Peyer's patch (tissue), 4 donors: ENCODE measurements around the gene CAMK2B. TPM values are rescaled to one million over a fixed set of nuclear protein-coding genes. Genes with fewer than 3 reads are reported as not detected.

Source experiments
- DNase-seq, 3 donors: peaks; one replicate each; pipeline ENCODE4 v3.0.0-alpha.2; 2017 to 2019
- H3K27ac ChIP-seq, 4 donors: fragments of 200-600 bp; sonication (generic); one replicate each; pipeline ENCODE4 v1.5.1; 2016 to 2019
- H3K27me3 ChIP-seq, 2 donors: fragments of 200-600 bp; sonication (generic); one replicate each; pipeline ENCODE4 v1.5.1; 2019
- H3K36me3 ChIP-seq, 3 donors: fragments of 200-600 bp; sonication (generic); one replicate each; pipeline ENCODE4 v1.5.1; 2016 to 2019
- H3K4me1 ChIP-seq, 4 donors: fragments of 200-600 bp; sonication (generic); one replicate each; pipeline ENCODE4 v1.5.1; 2016 to 2019
- H3K4me3 ChIP-seq, 4 donors: fragments of 200-600 bp; sonication (generic); 1 replicate in 3 of 4; 2 replicates in 1 of 4; pipeline ENCODE4 v1.5.1; 2016 to 2019; ENCODE audit warnings: mild to moderate bottlenecking in 1 of 4
- H3K9me3 ChIP-seq, 4 donors: fragments of 200-600 bp; sonication (generic); one replicate each; pipeline ENCODE4 v1.5.1; 2016 to 2019; ENCODE audit warnings: mild to moderate bottlenecking in 1 of 4
- CTCF ChIP-seq, 6 experiments: fragments of 450-650 bp in 4 of 6; fragments of 200-600 bp in 2 of 6; sonication (generic) in 1 of 6; IDR thresholded peaks; one replicate each; pipeline ENCODE4 v1.5.1; 2017 to 2019; ENCODE audit warnings: antibody characterized with exemption in 6 of 6, mild to moderate bottlenecking in 3 of 6, moderate library complexity in 1 of 6
- POLR2A ChIP-seq, 2 donors: fragments of 450-650 bp; IDR thresholded peaks; one replicate each; pipeline ENCODE4 v1.5.1; 2017; ENCODE audit warnings: antibody characterized with exemption in 2 of 2, mild to moderate bottlenecking in 2 of 2, moderate library complexity in 2 of 2
- total RNA-seq, 4 donors: library from RNA; depleted of rRNA; stranded (reverse); fragments of >200 nt; gene quantifications; one replicate each; pipeline ENCODE4 v1.1.0, GENCODE V29; 2016

CAMK2B gene
- total RNA-seq, 4 donors from 2014 or later: 0.67 to 3.9 (median 2.2) TPM

GRCh38 chr7:44259547-44260457 lies 65.6 kb downstream of the CAMK2B start:
- Histone ChIP-seq H3K27me3 (no peaks in the 10 kb centered on the region), H3K27ac (peak overlapping the region in 2 of 4 donors; percentile 32 to 72), H3K9me3 (no peaks in the 10 kb centered on the region), H3K36me3 (no peaks in the 10 kb centered on the region), H3K4me3 (no peak overlapping the region), H3K4me1 (peaks cover 0 to 18% (median 11%) of the 10 kb centered on the region in 4 donors)
- peak in 1 of 3 donors; percentile 50 for DNase-seq
- no peak for TF ChIP-seq CTCF (IDR thresholded peaks at IDR 0.05)
- no peak for TF ChIP-seq POLR2A (IDR thresholded peaks at IDR 0.05)

GRCh38 chr7:44258865-44259546 lies 66.4 kb downstream of the CAMK2B start:
- H3K27me3 ChIP-seq: no peaks in the 10 kb centered on the region
- no peak overlapping the region for H3K4me3 ChIP-seq
- peaks cover 0 to 18% (median 11%) of the 10 kb centered on the region in 4 donors for H3K4me1 ChIP-seq
- no peaks in the 10 kb centered on the region for H3K9me3 ChIP-seq
- TF ChIP-seq CTCF (IDR thresholded peaks at IDR 0.05): no peak
- TF ChIP-seq POLR2A (IDR thresholded peaks at IDR 0.05): no peak
- no peaks in the 10 kb centered on the region for H3K36me3 ChIP-seq
- no peak for DNase-seq
- H3K27ac ChIP-seq: peak overlapping the region; percentile 12 to 72 (median 49)

GRCh38 chr7:44258423-44258760 lies 67.0 kb downstream of the CAMK2B start:
- peak overlapping the region in 3 of 4 donors; percentile 32 to 72 (median 66) for H3K27ac ChIP-seq

GRCh38 chr7:44257618-44258422 lies 67.6 kb downstream of the CAMK2B start:
- Histone ChIP-seq H3K4me1 (peaks cover 0 to 18% (median 11%) of the 10 kb centered on the region in 4 donors), H3K27me3 (no peaks in the 10 kb centered on the region), H3K27ac (peak overlapping the region; percentile 49 to 72 (median 58)), H3K9me3 (no peaks in the 10 kb centered on the region), H3K36me3 (no peaks in the 10 kb centered on the region), H3K4me3 (peak overlapping the region in 2 of 4 donors; percentile 8 to 15)
- peak; percentile 53 to 70 (median 55) for DNase-seq
- TF ChIP-seq POLR2A (IDR thresholded peaks at IDR 0.05) (no peak), CTCF (IDR thresholded peaks at IDR 0.05) (peak in 1 of 6 experiments; percentile 2)

More at GRCh38 chr7:44258423-44258760, 67.0 kb downstream of the CAMK2B start:
- DNase-seq: no peak
- TF ChIP-seq POLR2A (IDR thresholded peaks at IDR 0.05): no peak
- TF ChIP-seq CTCF (IDR thresholded peaks at IDR 0.05): no peak
- Histone ChIP-seq H3K36me3 (no peaks in the 10 kb centered on the region), H3K27me3 (no peaks in the 10 kb centered on the region), H3K9me3 (no peaks in the 10 kb centered on the region), H3K4me3 (peak overlapping the region in 1 of 4 donors; percentile 15), H3K4me1 (peaks cover 0 to 18% (median 11%) of the 10 kb centered on the region in 4 donors)

- Histone ChIP-seq H3K4me3 (no peak overlapping the region), H3K27me3 (no peaks in the 10 kb centered on the region), H3K9me3 (no peaks in the 10 kb centered on the region), H3K4me1 (peaks cover 0 to 18% (median 11%) of the 10 kb centered on the region in 4 donors), H3K27ac (peak overlapping the region in 3 of 4 donors; percentile 50 to 72 (median 66)), H3K36me3 (no peaks in the 10 kb centered on the region)
- TF ChIP-seq CTCF (IDR thresholded peaks at IDR 0.05): no peak
- TF ChIP-seq POLR2A (IDR thresholded peaks at IDR 0.05): no peak
- no peak for DNase-seq
These were observed 68.2 kb downstream of the CAMK2B start for GRCh38 chr7:44257213-44257612.
